ENCODE results near the gene PATL2. TPM values are rescaled to one million over a fixed set of nuclear protein-coding genes. Genes with fewer than 3 reads are reported as not detected.
A peak's percentile ranks its signal among the peaks of the same experiment; 100 is the strongest.

The PATL2 gene
- total and polyA plus RNA-seq, 2 donors (not counting 1 experiment from before 2014, with no cell fraction given), result 58.9 to 89.4 TPM

- peaks cover 77% of the 10 kb centered on the region for H3K4me1 Mint-ChIP-seq
- DNase-seq (no peak), ATAC-seq (ENCODE audit: low read depth) (no peak)
- Histone ChIP-seq H2AFZ (ENCODE audit: insufficient read depth, low read depth, low read length, poor library complexity, severe bottlenecking) (no peak overlapping the region), H3K27me3 (replicated peaks in 1 of 4; ENCODE audit: control extremely low read depth in 1 of 4, control insufficient read depth in 3 of 4, insufficient read depth in 4 of 4, low read length in 3 of 4) (no peaks in the 10 kb centered on the region), H4K20me1 (ENCODE audit: control insufficient read depth, insufficient read depth, low read length, poor library complexity, severe bottlenecking) (peaks cover 78% of the 10 kb centered on the region), H3K36me3 (replicated peaks in 1 of 2; ENCODE audit: control extremely low read depth in 1 of 2, control insufficient read depth in 1 of 2, extremely low read depth in 1 of 2, insufficient read depth in 2 of 2, low read length in 1 of 2) (peaks cover 10 to 75% of the 10 kb centered on the region in 2 experiments), H3K79me2 (ENCODE audit: control insufficient read depth, insufficient read depth, low read length) (peaks cover 77% of the 10 kb centered on the region), H3K4me2 (replicated peaks; ENCODE audit: low read depth, low read length, poor library complexity, severe bottlenecking) (peak overlapping the region; percentile 76), H3K9me3 (ENCODE audit: control extremely low read depth in 1 of 3, control insufficient read depth in 2 of 3, insufficient read depth in 1 of 3, low read length in 2 of 3) (no peaks in the 10 kb centered on the region), H3K4me3 (ENCODE audit: control extremely low read depth in 1 of 5, extremely low read depth in 1 of 5, insufficient read depth in 1 of 5, low read depth in 2 of 5, low read length in 4 of 5) (no peak overlapping the region), H3K27ac (ENCODE audit: low read length in 2 of 2) (peak overlapping the region in 1 of 2 donors; percentile 99), H3K9ac (ENCODE audit: low read length) (no peak overlapping the region), H3K4me1 (ENCODE audit: control insufficient read depth in 2 of 2, insufficient read depth in 2 of 2, low read length in 2 of 2) (peaks cover 77 to 79% of the 10 kb centered on the region in 2 donors)
- ChIA-PET CTCF (interaction anchor here (10.4 to 15.6 kb wide), 2 partner anchors 15 to 51 kb away, joined by 353 to 529 read pairs; partner anchors contain the start of genes SPG11 and TRIM69), POLR2A (interaction anchor here (0.6 to 34.6 kb wide), 3 partner anchors 12 to 125 kb away, joined by 6 to 819 read pairs (median 759); partner anchors contain the start of genes SPG11 and TRIM69)
- no peaks in the 10 kb centered on the region for H3K27me3 Mint-ChIP-seq
- peak overlapping the region; percentile 27 for H3K27ac Mint-ChIP-seq
- intact Hi-C loops (cut with micrococcal nuclease), result no loop called here
- peak overlapping the region; percentile 51 for H3K4me3 Mint-ChIP-seq
- TF ChIP-seq EZH2 (IDR thresholded peaks at IDR 0.05; ENCODE audit: borderline replicate concordance, insufficient read depth, low read depth, low read length, poor library complexity, severe bottlenecking) (no peak), CTCF (IDR thresholded peaks at IDR 0.05) (no peak)
- no peaks in the 10 kb centered on the region for H3K9me3 Mint-ChIP-seq (ENCODE audit: insufficient read depth)
- WGBS (ENCODE audit: insufficient coverage), result no CpG with 5 or more reads among the region's 2 CpGs
Observed at GRCh38 chr15:44716983-44717602, 6.0 kb upstream of the PATL2 start.

- Histone ChIP-seq H2AFZ (ENCODE audit: insufficient read depth, low read depth, low read length, poor library complexity, severe bottlenecking) (no peak overlapping the region), H3K79me2 (ENCODE audit: control insufficient read depth, insufficient read depth, low read length) (peaks cover 80% of the 10 kb centered on the region), H3K36me3 (replicated peaks in 1 of 2; ENCODE audit: control extremely low read depth in 1 of 2, control insufficient read depth in 1 of 2, extremely low read depth in 1 of 2, insufficient read depth in 2 of 2, low read length in 1 of 2) (peaks cover 10 to 79% of the 10 kb centered on the region in 2 experiments), H3K27me3 (replicated peaks in 1 of 4; ENCODE audit: control extremely low read depth in 1 of 4, control insufficient read depth in 3 of 4, insufficient read depth in 4 of 4, low read length in 3 of 4) (no peaks in the 10 kb centered on the region), H3K9me3 (ENCODE audit: control extremely low read depth in 1 of 3, control insufficient read depth in 2 of 3, insufficient read depth in 1 of 3, low read length in 2 of 3) (no peaks in the 10 kb centered on the region), H3K27ac (ENCODE audit: low read length in 2 of 2) (peak overlapping the region in 1 of 2 donors; percentile 99), H3K9ac (ENCODE audit: low read length) (peak overlapping the region; percentile 99), H3K4me3 (ENCODE audit: control extremely low read depth in 1 of 5, extremely low read depth in 1 of 5, insufficient read depth in 1 of 5, low read depth in 2 of 5, low read length in 4 of 5) (peak overlapping the region in 2 of 5 experiments; percentile 100), H3K4me2 (replicated peaks; ENCODE audit: low read depth, low read length, poor library complexity, severe bottlenecking) (peak overlapping the region; percentile 76), H3K4me1 (ENCODE audit: control insufficient read depth in 2 of 2, insufficient read depth in 2 of 2, low read length in 2 of 2) (peaks cover 65 to 67% of the 10 kb centered on the region in 2 donors), H4K20me1 (ENCODE audit: control insufficient read depth, insufficient read depth, low read length, poor library complexity, severe bottlenecking) (peaks cover 85% of the 10 kb centered on the region)
- Mint-ChIP-seq H3K9me3 (ENCODE audit: insufficient read depth) (no peaks in the 10 kb centered on the region), H3K27me3 (no peaks in the 10 kb centered on the region), H3K4me3 (peak overlapping the region; percentile 89), H3K4me1 (peaks cover 66% of the 10 kb centered on the region), H3K27ac (peak overlapping the region; percentile 73)
- ChIA-PET CTCF (interaction anchor here (0.6 to 15.6 kb wide), 3 partner anchors 17 to 78 kb away, joined by 4 to 529 read pairs (median 353); partner anchors contain the start of genes SPG11 and TRIM69), POLR2A (interaction anchor here (14.3 to 34.6 kb wide), 2 partner anchors 13 to 48 kb away, joined by 759 to 819 read pairs; partner anchors contain the start of genes SPG11 and TRIM69)
- intact Hi-C loops (cut with micrococcal nuclease), result no loop called here
- no peak for DNase-seq
- TF ChIP-seq CTCF (IDR thresholded peaks at IDR 0.05), result no peak
- TF ChIP-seq EZH2 (IDR thresholded peaks at IDR 0.05; ENCODE audit: borderline replicate concordance, insufficient read depth, low read depth, low read length, poor library complexity, severe bottlenecking), result no peak
- no CpG with 5 or more reads among the region's 2 CpGs for WGBS (ENCODE audit: insufficient coverage)
- ATAC-seq (ENCODE audit: low read depth), result no peak
Observed at GRCh38 chr15:44715797-44716334, 4.7 kb upstream of the PATL2 start.

All from B cell (primary cell).